SK-N-SH treated with all-trans-retinoic acid at 6 μM for 48 hours (cell line): ENCODE data around the gene LIN52.

ENCODE experiments used
- PATZ1 ChIP-seq: fragments of 250-450 bp; sonication (Bioruptor Pico); IDR thresholded peaks from 2 replicates; pipeline ENCODE4 v1.8.0; 2020; ENCODE audit warnings: mild to moderate bottlenecking, moderate library complexity, borderline replicate concordance
- ZFP30 ChIP-seq: fragments of 450-650 bp; formaldehyde crosslinking; IDR thresholded peaks from 2 replicates; pipeline ENCODE4 v1.5.0; 2022; ENCODE audit warnings: mild to moderate bottlenecking, moderate library complexity
- TF ChIP-seq, protein P1 (sequence below): fragments of 250-450 bp; sonication (Bioruptor Pico); IDR thresholded peaks from 2 replicates; pipeline ENCODE4 v1.5.0; 2020; ENCODE audit warnings: mild to moderate bottlenecking, moderate library complexity

DNA sequence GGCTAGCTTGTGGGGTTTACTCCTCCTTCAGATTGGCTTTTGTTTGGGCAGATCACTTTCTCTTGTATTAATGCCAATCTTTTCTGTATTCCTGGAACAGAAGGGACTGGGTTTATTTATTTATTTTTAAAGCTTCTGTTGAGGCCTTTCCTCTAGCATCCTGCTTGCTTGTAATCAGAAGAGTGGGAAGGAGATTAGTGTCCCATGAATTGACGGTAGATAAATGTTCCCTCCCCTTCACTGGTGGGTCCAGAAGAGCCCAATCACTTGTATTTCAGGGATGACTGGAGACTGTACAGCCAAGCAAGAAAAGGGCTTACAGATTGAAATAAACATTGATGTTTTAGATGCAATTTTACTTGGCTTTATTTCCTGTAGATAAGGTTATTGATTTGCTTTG is 71.0 kb downstream of the LIN52 start:
- no peak for TF ChIP-seq PATZ1 (CRISPR knock-in tag)
- no peak for TF ChIP-seq ZFP30 (CRISPR knock-in tag)
- TF ChIP-seq, protein P1, sequence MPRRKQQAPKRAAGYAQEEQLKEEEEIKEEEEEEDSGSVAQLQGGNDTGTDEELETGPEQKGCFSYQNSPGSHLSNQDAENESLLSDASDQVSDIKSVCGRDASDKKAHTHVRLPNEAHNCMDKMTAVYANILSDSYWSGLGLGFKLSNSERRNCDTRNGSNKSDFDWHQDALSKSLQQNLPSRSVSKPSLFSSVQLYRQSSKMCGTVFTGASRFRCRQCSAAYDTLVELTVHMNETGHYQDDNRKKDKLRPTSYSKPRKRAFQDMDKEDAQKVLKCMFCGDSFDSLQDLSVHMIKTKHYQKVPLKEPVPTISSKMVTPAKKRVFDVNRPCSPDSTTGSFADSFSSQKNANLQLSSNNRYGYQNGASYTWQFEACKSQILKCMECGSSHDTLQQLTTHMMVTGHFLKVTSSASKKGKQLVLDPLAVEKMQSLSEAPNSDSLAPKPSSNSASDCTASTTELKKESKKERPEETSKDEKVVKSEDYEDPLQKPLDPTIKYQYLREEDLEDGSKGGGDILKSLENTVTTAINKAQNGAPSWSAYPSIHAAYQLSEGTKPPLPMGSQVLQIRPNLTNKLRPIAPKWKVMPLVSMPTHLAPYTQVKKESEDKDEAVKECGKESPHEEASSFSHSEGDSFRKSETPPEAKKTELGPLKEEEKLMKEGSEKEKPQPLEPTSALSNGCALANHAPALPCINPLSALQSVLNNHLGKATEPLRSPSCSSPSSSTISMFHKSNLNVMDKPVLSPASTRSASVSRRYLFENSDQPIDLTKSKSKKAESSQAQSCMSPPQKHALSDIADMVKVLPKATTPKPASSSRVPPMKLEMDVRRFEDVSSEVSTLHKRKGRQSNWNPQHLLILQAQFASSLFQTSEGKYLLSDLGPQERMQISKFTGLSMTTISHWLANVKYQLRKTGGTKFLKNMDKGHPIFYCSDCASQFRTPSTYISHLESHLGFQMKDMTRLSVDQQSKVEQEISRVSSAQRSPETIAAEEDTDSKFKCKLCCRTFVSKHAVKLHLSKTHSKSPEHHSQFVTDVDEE, result no peak
